Stomach smooth muscle (tissue), 2 donors: Measurements from ENCODE around the gene TPCN2.

Experiments
- H3K27ac ChIP-seq: one replicate; pipeline ENCODE4 v1.7.0; 2013; ENCODE audit warnings: mild to moderate bottlenecking, low read length, inconsistent platforms
- H3K27me3 ChIP-seq, 2 donors: one replicate each; pipeline ENCODE4 v1.7.0; 2013; ENCODE audit warnings: low read length in 2 of 2; ENCODE audit not compliant: insufficient read depth in 2 of 2, control insufficient read depth in 1 of 2
- H3K36me3 ChIP-seq, 2 donors: one replicate each; pipeline ENCODE4 v1.7.0; 2013; ENCODE audit warnings: low read length in 2 of 2; ENCODE audit not compliant: control insufficient read depth in 2 of 2, insufficient read depth in 2 of 2
- H3K4me1 ChIP-seq: one replicate; pipeline ENCODE4 v1.7.0; 2013; ENCODE audit warnings: low read length; ENCODE audit not compliant: control insufficient read depth, insufficient read depth
- H3K4me3 ChIP-seq, 2 donors: one replicate each; pipeline ENCODE4 v1.7.0; 2013; ENCODE audit warnings: low read length in 2 of 2
- H3K9ac ChIP-seq, 2 donors: one replicate each; pipeline ENCODE4 v1.7.0; 2013; ENCODE audit warnings: low read length in 2 of 2, mild to moderate bottlenecking in 1 of 2
- H3K9me3 ChIP-seq, 2 donors: one replicate each; pipeline ENCODE4 v1.7.0; 2013; ENCODE audit warnings: low read length in 2 of 2; ENCODE audit not compliant: control insufficient read depth in 2 of 2
- donor health status: healthy.
- donor health status: Pancreatic carcinoma.

TPCN2 gene

GRCh38 chr11:69078508-69078907, 29.8 kb downstream of the TPCN2 start:
- Histone ChIP-seq H3K4me3 (no peak overlapping the region), H3K36me3 (peaks cover 43 to 52% of the 10 kb centered on the region in 2 donors), H3K4me1 (peaks cover 26% of the 10 kb centered on the region), H3K27me3 (no peaks in the 10 kb centered on the region), H3K27ac (peak overlapping the region; percentile 46), H3K9me3 (no peaks in the 10 kb centered on the region), H3K9ac (no peak overlapping the region)

- no peaks in the 10 kb centered on the region for H3K27me3 ChIP-seq
- H3K27ac ChIP-seq: peak overlapping the region; percentile 46
- H3K4me3 ChIP-seq: no peak overlapping the region
- no peaks in the 10 kb centered on the region for H3K9me3 ChIP-seq
- peaks cover 48 to 54% of the 10 kb centered on the region in 2 donors for H3K36me3 ChIP-seq
- H3K9ac ChIP-seq: peak overlapping the region in 1 of 2 donors; percentile 41
- peaks cover 25% of the 10 kb centered on the region for H3K4me1 ChIP-seq
Observed at GRCh38 chr11:69078930-69079605, 30.3 kb downstream of the TPCN2 start.

GRCh38 chr11:69079661-69080256, 31.0 kb downstream of the TPCN2 start:
- Histone ChIP-seq H3K4me3 (no peak overlapping the region), H3K4me1 (peaks cover 18% of the 10 kb centered on the region), H3K27ac (peak overlapping the region; percentile 46), H3K27me3 (no peaks in the 10 kb centered on the region), H3K9ac (no peak overlapping the region), H3K9me3 (no peaks in the 10 kb centered on the region), H3K36me3 (peaks cover 46 to 58% of the 10 kb centered on the region in 2 donors)

- no peaks in the 10 kb centered on the region for H3K27me3 ChIP-seq
- H3K9ac ChIP-seq: no peak overlapping the region
- no peaks in the 10 kb centered on the region for H3K9me3 ChIP-seq
- H3K4me1 ChIP-seq: peaks cover 14% of the 10 kb centered on the region
- peaks cover 46 to 58% of the 10 kb centered on the region in 2 donors for H3K36me3 ChIP-seq
- no peak overlapping the region for H3K4me3 ChIP-seq
- peak overlapping the region; percentile 41 for H3K27ac ChIP-seq
Observed at GRCh38 chr11:69080257-69080995, 31.7 kb downstream of the TPCN2 start.

GRCh38 chr11:69081180-69081579, 32.4 kb downstream of the TPCN2 start:
- Histone ChIP-seq H3K27ac (peak overlapping the region; percentile 41), H3K9ac (no peak overlapping the region), H3K36me3 (peaks cover 46 to 58% of the 10 kb centered on the region in 2 donors), H3K9me3 (no peaks in the 10 kb centered on the region), H3K4me1 (peaks cover 14% of the 10 kb centered on the region), H3K4me3 (no peak overlapping the region), H3K27me3 (no peaks in the 10 kb centered on the region)

- no peaks in the 10 kb centered on the region for H3K27me3 ChIP-seq
- H3K9me3 ChIP-seq: no peaks in the 10 kb centered on the region
- no peak overlapping the region for H3K4me3 ChIP-seq
- H3K36me3 ChIP-seq: peaks cover 42 to 56% of the 10 kb centered on the region in 2 donors
- peak overlapping the region; percentile 89 for H3K27ac ChIP-seq
- peak overlapping the region in 1 of 2 donors; percentile 15 for H3K9ac ChIP-seq
- peaks cover 35% of the 10 kb centered on the region for H3K4me1 ChIP-seq
Observed at GRCh38 chr11:69083531-69084247, 35.0 kb downstream of the TPCN2 start.

GRCh38 chr11:69084371-69084770, 35.6 kb downstream of the TPCN2 start:
- Histone ChIP-seq H3K27ac (peak overlapping the region; percentile 89), H3K4me1 (peaks cover 42% of the 10 kb centered on the region), H3K9me3 (no peaks in the 10 kb centered on the region), H3K27me3 (no peaks in the 10 kb centered on the region), H3K9ac (peak overlapping the region; percentile 15 to 29), H3K4me3 (no peak overlapping the region), H3K36me3 (peaks cover 37 to 52% of the 10 kb centered on the region in 2 donors)

- no peak overlapping the region for H3K4me3 ChIP-seq
- H3K36me3 ChIP-seq: peaks cover 38 to 51% of the 10 kb centered on the region in 2 donors
- H3K9me3 ChIP-seq: no peaks in the 10 kb centered on the region
- no peaks in the 10 kb centered on the region for H3K27me3 ChIP-seq
- peak overlapping the region; percentile 89 for H3K27ac ChIP-seq
- peaks cover 46% of the 10 kb centered on the region for H3K4me1 ChIP-seq
- peak overlapping the region; percentile 48 to 62 for H3K9ac ChIP-seq
Observed at GRCh38 chr11:69085490-69086095, 36.9 kb downstream of the TPCN2 start.

- no peaks in the 10 kb centered on the region for H3K27me3 ChIP-seq
- H3K36me3 ChIP-seq: peaks cover 33 to 51% of the 10 kb centered on the region in 2 donors
- peak overlapping the region; percentile 60 to 62 for H3K9ac ChIP-seq
Observed at GRCh38 chr11:69086152-69087132, 37.7 kb downstream of the TPCN2 start.

More at GRCh38 chr11:69086152-69087132, 37.7 kb downstream of the TPCN2 start:
- peaks cover 46% of the 10 kb centered on the region for H3K4me1 ChIP-seq
- no peaks in the 10 kb centered on the region for H3K9me3 ChIP-seq
- H3K27ac ChIP-seq: peak overlapping the region; percentile 89
- H3K4me3 ChIP-seq: no peak overlapping the region
